Measurements from ENCODE around the gene JARID2.

- TF ChIP-seq ATF2 (CRISPR knock-in tag; IDR thresholded peaks at IDR 0.05) = no peak
- no peak for TF ChIP-seq EP400 (IDR thresholded peaks at IDR 0.05)
- no peak for TF ChIP-seq MNT (conservative IDR thresholded peaks at IDR 0.05)
- no peak for TF ChIP-seq YY1 (IDR thresholded peaks at IDR 0.05; ENCODE audit: borderline replicate concordance in 1 of 3, control insufficient read depth in 1 of 3, extremely low read depth in 1 of 3, insufficient read depth in 3 of 3, insufficient read length in 1 of 3, insufficient replicate concordance in 2 of 3, low read depth in 1 of 3, low read length in 2 of 3)
- TF ChIP-seq RCOR1 (IDR thresholded peaks at IDR 0.05; ENCODE audit: borderline replicate concordance in 1 of 2, low read depth in 2 of 2, low read length in 2 of 2) = no peak
- TF ChIP-seq, protein P1, sequence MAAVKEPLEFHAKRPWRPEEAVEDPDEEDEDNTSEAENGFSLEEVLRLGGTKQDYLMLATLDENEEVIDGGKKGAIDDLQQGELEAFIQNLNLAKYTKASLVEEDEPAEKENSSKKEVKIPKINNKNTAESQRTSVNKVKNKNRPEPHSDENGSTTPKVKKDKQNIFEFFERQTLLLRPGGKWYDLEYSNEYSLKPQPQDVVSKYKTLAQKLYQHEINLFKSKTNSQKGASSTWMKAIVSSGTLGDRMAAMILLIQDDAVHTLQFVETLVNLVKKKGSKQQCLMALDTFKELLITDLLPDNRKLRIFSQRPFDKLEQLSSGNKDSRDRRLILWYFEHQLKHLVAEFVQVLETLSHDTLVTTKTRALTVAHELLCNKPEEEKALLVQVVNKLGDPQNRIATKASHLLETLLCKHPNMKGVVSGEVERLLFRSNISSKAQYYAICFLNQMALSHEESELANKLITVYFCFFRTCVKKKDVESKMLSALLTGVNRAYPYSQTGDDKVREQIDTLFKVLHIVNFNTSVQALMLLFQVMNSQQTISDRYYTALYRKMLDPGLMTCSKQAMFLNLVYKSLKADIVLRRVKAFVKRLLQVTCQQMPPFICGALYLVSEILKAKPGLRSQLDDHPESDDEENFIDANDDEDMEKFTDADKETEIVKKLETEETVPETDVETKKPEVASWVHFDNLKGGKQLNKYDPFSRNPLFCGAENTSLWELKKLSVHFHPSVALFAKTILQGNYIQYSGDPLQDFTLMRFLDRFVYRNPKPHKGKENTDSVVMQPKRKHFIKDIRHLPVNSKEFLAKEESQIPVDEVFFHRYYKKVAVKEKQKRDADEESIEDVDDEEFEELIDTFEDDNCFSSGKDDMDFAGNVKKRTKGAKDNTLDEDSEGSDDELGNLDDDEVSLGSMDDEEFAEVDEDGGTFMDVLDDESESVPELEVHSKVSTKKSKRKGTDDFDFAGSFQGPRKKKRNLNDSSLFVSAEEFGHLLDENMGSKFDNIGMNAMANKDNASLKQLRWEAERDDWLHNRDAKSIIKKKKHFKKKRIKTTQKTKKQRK (IDR thresholded peaks at IDR 0.05; ENCODE audit: borderline replicate concordance, low read depth, low read length) = no peak
- TF ChIP-seq DPF2 (IDR thresholded peaks at IDR 0.05) = no peak
- no peak for TF ChIP-seq ZNF511 (CRISPR knock-in tag; IDR thresholded peaks at IDR 0.05)
- TF ChIP-seq EZH2 (IDR thresholded peaks at IDR 0.05; ENCODE audit: borderline replicate concordance, low read depth, low read length) = no peak
- no peak for TF ChIP-seq ZNF717 (CRISPR knock-in tag; IDR thresholded peaks at IDR 0.05)
Observed at GRCh38 chr6:15518057-15518456, 272.2 kb downstream of the JARID2 start.

All from K562 (cell line).